ENCODE measurements around the gene PMEPA1. TPM values are rescaled to one million over a fixed set of nuclear protein-coding genes. Genes with fewer than 3 reads are reported as not detected.
A peak's percentile ranks its signal among the peaks of the same experiment; 100 is the strongest.

PMEPA1 gene
- total RNA-seq, 6 donors from 2014 or later, result 2.1 to 60.9 (median 17.6) TPM

DNA sequence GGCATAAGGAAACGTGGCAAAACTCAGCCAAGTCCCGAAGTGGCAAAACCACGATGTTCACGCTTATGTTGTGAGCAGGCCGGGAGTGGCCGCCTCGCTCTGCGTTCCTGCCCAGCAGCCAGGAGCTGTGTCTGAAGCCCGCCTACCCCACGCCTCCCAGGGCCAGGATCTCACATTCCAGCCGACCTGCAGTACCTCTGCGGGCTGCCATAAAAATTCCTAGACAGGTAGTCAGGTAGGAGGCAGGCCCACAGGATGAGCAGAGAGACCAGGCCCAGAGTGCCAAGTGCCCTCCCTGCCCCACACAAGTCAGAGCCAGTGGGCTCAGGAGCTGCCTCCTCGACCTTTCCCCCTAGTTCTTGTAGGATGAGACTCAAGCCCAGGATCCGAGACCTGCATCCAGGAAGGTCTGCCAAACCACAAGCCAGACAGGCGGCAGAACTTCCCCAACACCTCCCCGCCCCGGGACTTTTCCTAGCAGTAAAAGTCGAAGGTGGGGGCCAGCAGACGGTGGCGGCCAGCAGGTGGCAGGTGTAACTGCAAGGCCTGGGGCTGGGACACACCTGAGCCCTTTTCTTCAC is 16.7 kb downstream of the PMEPA1 start:
- Histone ChIP-seq H3K4me1 (peaks cover 11 to 62% (median 30%) of the 10 kb centered on the region in 4 donors), H3K27ac (peak overlapping the region in 2 of 4 donors; percentile 11 to 20), H3K27me3 (no peaks in the 10 kb centered on the region), H3K4me3 (no peak overlapping the region), H3K36me3 (no peaks in the 10 kb centered on the region), H3K9me3 (no peaks in the 10 kb centered on the region)
- no peak for TF ChIP-seq POLR2A (IDR thresholded peaks at IDR 0.05)
- TF ChIP-seq, protein P1, sequence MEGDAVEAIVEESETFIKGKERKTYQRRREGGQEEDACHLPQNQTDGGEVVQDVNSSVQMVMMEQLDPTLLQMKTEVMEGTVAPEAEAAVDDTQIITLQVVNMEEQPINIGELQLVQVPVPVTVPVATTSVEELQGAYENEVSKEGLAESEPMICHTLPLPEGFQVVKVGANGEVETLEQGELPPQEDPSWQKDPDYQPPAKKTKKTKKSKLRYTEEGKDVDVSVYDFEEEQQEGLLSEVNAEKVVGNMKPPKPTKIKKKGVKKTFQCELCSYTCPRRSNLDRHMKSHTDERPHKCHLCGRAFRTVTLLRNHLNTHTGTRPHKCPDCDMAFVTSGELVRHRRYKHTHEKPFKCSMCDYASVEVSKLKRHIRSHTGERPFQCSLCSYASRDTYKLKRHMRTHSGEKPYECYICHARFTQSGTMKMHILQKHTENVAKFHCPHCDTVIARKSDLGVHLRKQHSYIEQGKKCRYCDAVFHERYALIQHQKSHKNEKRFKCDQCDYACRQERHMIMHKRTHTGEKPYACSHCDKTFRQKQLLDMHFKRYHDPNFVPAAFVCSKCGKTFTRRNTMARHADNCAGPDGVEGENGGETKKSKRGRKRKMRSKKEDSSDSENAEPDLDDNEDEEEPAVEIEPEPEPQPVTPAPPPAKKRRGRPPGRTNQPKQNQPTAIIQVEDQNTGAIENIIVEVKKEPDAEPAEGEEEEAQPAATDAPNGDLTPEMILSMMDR (IDR thresholded peaks at IDR 0.05), result peak; percentile 15 to 50 (median 32)
- ATAC-seq (ENCODE audit: low FRiP score in 2 of 2), result peak; percentile 27 to 52
- peak; percentile 51 to 79 for DNase-seq
- WGBS, 2 donors, result 50 to 71% methylated on average over 7 to 20 of the region's 20 CpGs

DNA sequence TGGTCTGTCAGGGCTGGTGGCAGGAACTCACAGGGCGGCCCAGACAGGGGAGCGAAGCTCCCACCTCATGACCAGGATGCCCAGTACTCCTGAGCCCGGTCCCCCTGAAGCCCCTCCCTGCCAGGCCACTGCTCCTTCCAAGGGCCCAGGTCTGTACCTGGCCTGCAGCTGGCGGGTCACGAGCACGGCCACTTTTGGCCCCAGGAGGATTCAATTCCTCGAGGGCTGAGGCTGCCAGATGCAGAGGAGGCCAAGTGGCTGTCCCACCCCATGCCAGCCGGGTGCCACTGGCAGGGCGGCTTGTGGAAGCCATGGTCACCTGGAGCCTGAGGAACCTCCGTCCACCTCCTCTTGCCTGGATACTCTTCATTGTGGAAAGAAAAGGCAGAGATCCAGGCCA is 17.4 kb downstream of the PMEPA1 start:
- Histone ChIP-seq H3K4me3 (no peak overlapping the region), H3K9me3 (no peaks in the 10 kb centered on the region), H3K27me3 (no peaks in the 10 kb centered on the region), H3K36me3 (no peaks in the 10 kb centered on the region), H3K4me1 (peaks cover 11 to 61% (median 30%) of the 10 kb centered on the region in 4 donors), H3K27ac (no peak overlapping the region)
- DNase-seq (peak in 1 of 2 donors; percentile 61), ATAC-seq (ENCODE audit: low FRiP score in 2 of 2) (no peak)
- TF ChIP-seq POLR2A (IDR thresholded peaks at IDR 0.05), result no peak
- no peak for TF ChIP-seq EP300 (IDR thresholded peaks at IDR 0.05)
- TF ChIP-seq, protein P1 (IDR thresholded peaks at IDR 0.05), result no peak
- TF ChIP-seq POLR2AphosphoS5 (IDR thresholded peaks at IDR 0.05), result no peak
- 82% methylated on average over 8 of the region's 10 CpGs; no CpG with 5 or more reads in 1 of the 2 donors for WGBS, 2 donors

DNA sequence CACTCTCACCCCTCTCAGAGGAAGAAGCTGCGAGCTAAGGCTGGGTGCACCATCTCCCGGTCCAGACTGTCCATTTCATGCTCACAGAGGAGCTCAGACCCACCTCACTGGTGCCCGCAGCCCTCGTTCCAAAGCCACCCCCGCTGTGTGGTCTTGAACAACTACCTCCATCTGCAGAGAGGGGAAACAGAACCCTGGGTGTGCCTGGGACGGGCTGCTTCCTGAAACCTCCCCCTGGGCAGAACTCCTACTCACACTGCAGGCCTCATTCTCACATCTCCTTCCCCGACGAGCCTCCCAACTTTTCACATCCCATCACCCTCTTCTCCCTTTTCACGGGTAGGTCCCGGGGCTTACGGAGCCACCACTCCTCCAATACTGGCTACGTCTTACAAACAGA is 18.1 kb downstream of the PMEPA1 start:
- H3K9me3 ChIP-seq, result no peaks in the 10 kb centered on the region
- ATAC-seq (ENCODE audit: low FRiP score in 2 of 2) (no peak), DNase-seq (no peak)
- WGBS, 2 donors, result 68 to 69% methylated on average over 12 of the region's 12 CpGs
- H3K27me3 ChIP-seq, result no peaks in the 10 kb centered on the region
- no peak overlapping the region for H3K4me3 ChIP-seq
- no peaks in the 10 kb centered on the region for H3K36me3 ChIP-seq
- peaks cover 13 to 54% (median 29%) of the 10 kb centered on the region in 4 donors for H3K4me1 ChIP-seq
- no peak for TF ChIP-seq POLR2A (IDR thresholded peaks at IDR 0.05)
- TF ChIP-seq, protein P1 (IDR thresholded peaks at IDR 0.05), result no peak
- TF ChIP-seq POLR2AphosphoS5 (IDR thresholded peaks at IDR 0.05), result no peak
- no peak for TF ChIP-seq EP300 (IDR thresholded peaks at IDR 0.05)
- H3K27ac ChIP-seq, result no peak overlapping the region

DNA sequence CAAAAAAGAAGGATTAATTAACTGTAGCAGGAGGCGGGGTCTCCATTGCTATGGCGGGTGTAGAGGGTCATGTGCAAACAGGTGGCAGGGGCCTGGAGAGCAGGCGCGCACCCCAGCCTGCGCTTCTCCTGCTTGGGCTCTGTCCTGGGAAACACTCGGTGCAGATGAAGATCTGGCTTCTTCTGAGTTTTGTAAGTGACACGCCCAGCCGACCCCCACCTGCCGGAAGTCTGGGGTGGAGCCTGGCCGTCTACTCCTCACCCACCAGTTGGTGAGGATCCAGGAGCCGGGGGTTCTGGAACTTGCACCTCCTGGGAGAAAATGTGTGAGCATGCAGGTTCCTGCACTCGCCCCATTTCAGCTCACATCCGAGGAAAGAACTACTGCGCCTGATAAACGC is 19.3 kb downstream of the PMEPA1 start:
- TF ChIP-seq POLR2AphosphoS5 (IDR thresholded peaks at IDR 0.05) (no peak), POLR2A (IDR thresholded peaks at IDR 0.05) (no peak), EP300 (IDR thresholded peaks at IDR 0.05) (no peak)
- TF ChIP-seq, protein P1 (IDR thresholded peaks at IDR 0.05), result no peak
- no peaks in the 10 kb centered on the region for H3K9me3 ChIP-seq
- H3K36me3 ChIP-seq, result no peaks in the 10 kb centered on the region
- no peak overlapping the region for H3K27ac ChIP-seq
- 90 to 93% methylated on average over 15 of the region's 15 CpGs for WGBS, 2 donors
- peaks cover 10 to 54% (median 29%) of the 10 kb centered on the region in 4 donors for H3K4me1 ChIP-seq
- H3K27me3 ChIP-seq, result no peaks in the 10 kb centered on the region
- DNase-seq, result peak in 1 of 2 donors; percentile 64
- no peak overlapping the region for H3K4me3 ChIP-seq
- ATAC-seq (ENCODE audit: low FRiP score in 2 of 2), result no peak
